HepG2 (cell line): ENCODE data around the gene DNAJC21. TPM values are rescaled to one million over a fixed set of nuclear protein-coding genes. Genes with fewer than 3 reads are reported as not detected.

Experiments
- ATAC-seq: fragments of 200-7000 bp; cut with Tn5 transposase; 3 replicates; pipeline ENCODE4 v1.9.1; 2020; ENCODE audit warnings: mild to moderate bottlenecking, moderate library complexity
- BruUV-seq: library from RNA; stranded (reverse); fragments of 400-500 nt; replicated peaks from 2 replicates; lab custom pipeline; 2021; lab: Mats Ljungman, UMichigan
- CTCF ChIA-PET: fragments of 300-600 bp; formaldehyde crosslinking; extraction: SDS; loops from one replicate; lab custom pipeline; 2021; ENCODE audit warnings: low total read pairs, inconsistent platforms, low intra/inter-chr PET ratio; lab: Yijun Ruan, JAX
- POLR2A ChIA-PET: fragments of 350-600 bp; sonication (Branson Sonifier 250); formaldehyde crosslinking; loops from one replicate; lab custom pipeline; 2020; ENCODE audit warnings: antibody characterized with exemption, inconsistent platforms; lab: Yijun Ruan, JAX
- DNase-seq: peaks from one replicate; pipeline ENCODE4 v3.0.0-alpha.2; 2015; ENCODE audit warnings: low spot score
- FAIRE-seq: peaks from 3 replicates; lab custom pipeline; 2011; peaks lifted over from hg19 to GRCh38; lab: Jason Lieb, UNC
- H2AFZ ChIP-seq: one replicate; pipeline ENCODE4 v1.6.1; 2011; ENCODE audit warnings: low read length, inconsistent platforms
- H3K27ac ChIP-seq: fragments of 300-600 bp; 3 replicates; pipeline ENCODE4 v1.8.0; 2011; ENCODE audit warnings: mixed run types, mild to moderate bottlenecking, mixed read lengths, low read length, inconsistent platforms; ENCODE audit not compliant: insufficient read depth; ENCODE audit errors: extremely low read length
- H3K27me3 ChIP-seq, 2 experiments: fragments of 200-600 bp in 1 of 2; 2 replicates in 1 of 2; 3 replicates in 1 of 2; pipeline versions ENCODE4 v1.6.0 to v1.8.0; 2011; ENCODE audit warnings: low read length in 2 of 2, mild to moderate bottlenecking in 2 of 2, moderate library complexity in 2 of 2, inconsistent platforms in 1 of 2; ENCODE audit not compliant: insufficient read depth in 2 of 2, control insufficient read depth in 1 of 2
- H3K36me3 ChIP-seq, 2 experiments: fragments of 200-600 bp in 1 of 2; replicated peaks in 1 of 2; 2 replicates in 1 of 2; 3 replicates in 1 of 2; pipeline versions ENCODE4 v1.5.1 to v1.8.0; 2011; ENCODE audit warnings: low read length in 2 of 2, inconsistent platforms in 1 of 2; ENCODE audit not compliant: insufficient read depth in 2 of 2, control insufficient read depth in 1 of 2
- H3K4me1 ChIP-seq: 2 replicates; pipeline ENCODE4 v1.5.1; 2012; ENCODE audit warnings: low read length, inconsistent platforms; ENCODE audit not compliant: insufficient read depth
- H3K4me2 ChIP-seq: 2 replicates; pipeline ENCODE4 v1.6.0; 2011; ENCODE audit warnings: low read depth, low read length, inconsistent platforms
- H3K4me3 ChIP-seq, 3 experiments: fragments of 200-600 bp in 1 of 3; sonication (generic), shearing (Covaris generic) in 1 of 3; replicated peaks in 1 of 3; 2 replicates each; pipeline ENCODE4 v1.5.1; 2011 to 2016; ENCODE audit warnings: low read length in 3 of 3, inconsistent platforms in 2 of 3, low read depth in 2 of 3, mild to moderate bottlenecking in 2 of 3, control low read depth in 1 of 3, mixed read lengths in 1 of 3; ENCODE audit not compliant: insufficient read depth in 1 of 3
- H3K79me2 ChIP-seq: one replicate; pipeline ENCODE4 v1.6.1; 2011; ENCODE audit warnings: low read length, inconsistent platforms; ENCODE audit not compliant: insufficient read depth
- H3K9ac ChIP-seq: 2 replicates; pipeline ENCODE4 v1.6.0; 2011; ENCODE audit warnings: mild to moderate bottlenecking, low read depth, low read length, inconsistent platforms; ENCODE audit not compliant: insufficient read depth
- H3K9me3 ChIP-seq: 2 replicates; pipeline ENCODE4 v1.5.1; 2012; ENCODE audit warnings: mild to moderate bottlenecking, low read length
- H4K20me1 ChIP-seq: 2 replicates; pipeline ENCODE4 v1.6.0; 2011; ENCODE audit warnings: inconsistent platforms, mild to moderate bottlenecking, low read length, moderate library complexity; ENCODE audit not compliant: insufficient read depth
- CTCF ChIP-seq: sonication (generic); formaldehyde crosslinking; IDR thresholded peaks from 2 replicates; pipeline ENCODE4 v1.5.0; 2020; ENCODE audit warnings: mild to moderate bottlenecking, missing genetic modification reagents, moderate library complexity
- GATAD2A ChIP-seq: IDR thresholded peaks from 2 replicates; pipeline ENCODE4 v1.6.1; 2016
- HDAC1 ChIP-seq: sonication (generic); formaldehyde crosslinking; IDR thresholded peaks from 2 replicates; pipeline ENCODE4 v1.5.1; 2020; ENCODE audit warnings: mild to moderate bottlenecking, missing genetic modification reagents
- RAD21 ChIP-seq: fragments of 450-650 bp; formaldehyde crosslinking; IDR thresholded peaks from 2 replicates; pipeline ENCODE4 v1.5.0; 2020; ENCODE audit warnings: mild to moderate bottlenecking
- SMC3 ChIP-seq: IDR thresholded peaks from 2 replicates; pipeline ENCODE4 v1.6.1; 2011; ENCODE audit warnings: low read length, improper control_type of control experiment
- STAG1 ChIP-seq: sonication (generic); formaldehyde crosslinking; IDR thresholded peaks from 2 replicates; pipeline ENCODE4 v1.4.0; 2020; ENCODE audit warnings: missing genetic modification reagents
- XRCC5 ChIP-seq: fragments of 200-400 bp; formaldehyde crosslinking; optimal IDR thresholded peaks from 2 replicates; pipeline ENCODE3; 2017; ENCODE audit warnings: mild to moderate bottlenecking, low read length
- ZNF121 ChIP-seq: sonication (generic); formaldehyde crosslinking; IDR thresholded peaks from 2 replicates; pipeline ENCODE4 v1.5.0; 2020; ENCODE audit warnings: mild to moderate bottlenecking, missing genetic modification reagents
- ZNF362 ChIP-seq: sonication (generic); formaldehyde crosslinking; IDR thresholded peaks from 2 replicates; pipeline ENCODE4 v1.4.0; 2020; ENCODE audit warnings: missing genetic modification reagents, mild to moderate bottlenecking, borderline replicate concordance
- ZNF530 ChIP-seq: sonication (generic); formaldehyde crosslinking; IDR thresholded peaks from 2 replicates; pipeline ENCODE4 v1.5.0; 2020; ENCODE audit warnings: low read depth, mild to moderate bottlenecking, missing genetic modification reagents
- ZNF574 ChIP-seq: sonication (generic); formaldehyde crosslinking; IDR thresholded peaks from 2 replicates; pipeline ENCODE4 v1.4.0; 2020; ENCODE audit warnings: missing genetic modification reagents
- WGBS: methylation state at CpG from one replicate; pipeline ENCODE4 v1.1.6; 2017; ENCODE audit warnings: low lambda C conversion rate; 5-methylcytosine and 5-hydroxymethylcytosine counted together
- in situ Hi-C: cut with HindIII; loops from 2 replicates; pipeline ENCODE4 v1.10.0; 2017; ENCODE audit warnings: low pct_unique_long_range_greater_than_20kb; ENCODE audit not compliant: extremely low pct_ligation_motif_present
- intact Hi-C: fragments of 100-400 bp; cut with micrococcal nuclease; formaldehyde crosslinking; loops from one replicate; pipeline ENCODE4 v1.10.0; 2022; ENCODE audit not compliant: unreplicated experiment
- polyA plus RNA-seq, 8 experiments: library from polyadenylated mRNA; depleted of rRNA in 3 of 8; stranded (reverse) in 7 of 8; unstranded in 1 of 8; fragments of >200 nt; fragmentation: Illumina TruSeq in 4 of 8; extraction: Trizol in 4 of 8; gene quantifications; 2 replicates each; pipeline versions ENCODE4 v1.2.1 to v1.2.3, GENCODE V29; 2011 to 2016; ENCODE audit warnings: low read depth in 4 of 8, missing spikeins in 1 of 8, mixed read lengths in 1 of 8; ENCODE audit not compliant: insufficient read depth in 1 of 8
- total RNA-seq, 5 experiments: library from RNA; depleted of rRNA; stranded (reverse); fragments of >200 nt; fragmentation: Illumina TruSeq; extraction: Trizol; gene quantifications; 2 replicates each; pipeline ENCODE4 v1.2.3, GENCODE V29; 2016; ENCODE audit warnings: low read depth in 1 of 5

DNAJC21 gene
- total and polyA plus RNA-seq, 2 of the 13 experiments (the other 11 are each of a cell fraction or from before 2014, with no cell fraction given): 10.9 to 41.6 TPM

GRCh38 chr5:35003018-35003957, 73.9 kb downstream of the DNAJC21 start:
- peak; percentile 94 for ATAC-seq
- TF ChIP-seq XRCC5 (peak; percentile 36), ZNF530 (CRISPR knock-in tag) (no peak), ZNF362 (peak; percentile 91), GATAD2A (0 out of 2 replicates have a peak, but pooled peaks have one; percentile 16), HDAC1 (0 out of 2 replicates have a peak, but pooled peaks have one; percentile 14), SMC3 (peak; percentile 86), RAD21 (CRISPR knock-in tag) (peak; percentile 22; the same call in 1 of the 2 replicates), ZNF121 (CRISPR knock-in tag) (no peak), ZNF574 (CRISPR knock-in tag) (peak; percentile 26; the same call in 1 of the 2 replicates), STAG1 (CRISPR knock-in tag) (peak; percentile 84), CTCF (peak; percentile 87)
- no peaks in the 10 kb centered on the region for H3K79me2 ChIP-seq
- peak; percentile 64 for FAIRE-seq
- no peaks in the 10 kb centered on the region for H3K4me1 ChIP-seq
- POLR2A ChIA-PET: interaction anchor here (0.6 kb wide), 1 partner anchor 19 kb away, joined by 4 read pairs; no protein-coding TSS in a partner anchor
- no peak overlapping the region for H3K9ac ChIP-seq
- H4K20me1 ChIP-seq: no peaks in the 10 kb centered on the region
- no peak overlapping the region for H3K27ac ChIP-seq
- intact Hi-C loops: loop anchor here (1.0 to 5.0 kb wide), 2 partner anchors 45 to 531 kb away; no protein-coding TSS in a partner anchor
- no peaks in the 10 kb centered on the region for H3K27me3 ChIP-seq
- no peak overlapping the region for H3K4me3 ChIP-seq
- no TSS peak for BruUV-seq
- no peaks in the 10 kb centered on the region for H3K36me3 ChIP-seq
- H3K4me2 ChIP-seq: no peak overlapping the region
- CTCF ChIA-PET: interaction anchor here (3.0 kb wide), 1 partner anchor 46 kb away, joined by 24 read pairs; no protein-coding TSS in a partner anchor
- in situ Hi-C loops: loop anchor here (10.0 kb wide), 1 partner anchor 518 kb away; no protein-coding TSS in a partner anchor
- H3K9me3 ChIP-seq: no peaks in the 10 kb centered on the region
- no peak overlapping the region for H2AFZ ChIP-seq
- WGBS: 19% methylated on average over 12 of the region's 18 CpGs
- DNase-seq: peak; percentile 43
